RKO (cell line): ENCODE data around the gene LCN1.
"Not testable (repeated sequence)": the region's sequence is repeated elsewhere in the genome, so short reads cannot be mapped to it uniquely, and the experiment has no call there.

Experiments
- DNase-seq: peaks from one replicate; pipeline ENCODE4 v3.0.0-alpha.2; 2016; ENCODE audit warnings: low spot score

Gene LCN1

GRCh38 chr9:135505406-135506187, 15.6 kb upstream of the LCN1 start:
- DNase-seq, result no peak

- DNase-seq, result no peak
Measured at GRCh38 chr9:135506327-135507103, 14.7 kb upstream of the LCN1 start.

- DNase-seq, result no peak
Measured at GRCh38 chr9:135507104-135508035, 13.9 kb upstream of the LCN1 start.

GRCh38 chr9:135508211-135508820, 12.9 kb upstream of the LCN1 start:
- no peak for DNase-seq

- no peak for DNase-seq
Measured at GRCh38 chr9:135509458-135509857, 11.8 kb upstream of the LCN1 start.

GRCh38 chr9:135512241-135512603, 9.0 kb upstream of the LCN1 start:
- no peak for DNase-seq

GRCh38 chr9:135512904-135513303, 8.3 kb upstream of the LCN1 start:
- no peak for DNase-seq

GRCh38 chr9:135513351-135513846, 7.8 kb upstream of the LCN1 start:
- DNase-seq, result no peak

GRCh38 chr9:135513906-135514305, 7.3 kb upstream of the LCN1 start:
- DNase-seq, result not testable (repeated sequence)

GRCh38 chr9:135514342-135515082, 6.7 kb upstream of the LCN1 start:
- DNase-seq, result no peak

GRCh38 chr9:135515083-135515951, 5.9 kb upstream of the LCN1 start:
- DNase-seq, result no peak

GRCh38 chr9:135516132-135516860, 4.9 kb upstream of the LCN1 start:
- peak; percentile 46 for DNase-seq

- no peak for DNase-seq
Measured at GRCh38 chr9:135517407-135517822, 3.8 kb upstream of the LCN1 start.

GRCh38 chr9:135519179-135519971, 1.9 kb upstream of the LCN1 start:
- DNase-seq, result no peak

GRCh38 chr9:135521608-135522095, 412 bp downstream of the LCN1 start:
- DNase-seq, result no peak

GRCh38 chr9:135522137-135522877, 1.1 kb downstream of the LCN1 start:
- DNase-seq, result no peak

GRCh38 chr9:135522931-135523330, 1.7 kb downstream of the LCN1 start:
- no peak for DNase-seq
